HG03378 (cell line): ENCODE data around the gene ITGB1BP1.
A peak's percentile ranks its signal among the peaks of the same experiment; 100 is the strongest.

Source experiments
- ATAC-seq: cut with Tn5 transposase; IDR thresholded peaks from one replicate; pipeline ENCODE4 v1.9.1; 2021; ENCODE audit warnings: mild to moderate bottlenecking, moderate library complexity; ENCODE audit not compliant: unreplicated experiment

ITGB1BP1 gene

GRCh38 chr2:9428965-9429577 lies 5.7 kb upstream of the ITGB1BP1 start:
- ATAC-seq, result no peak

DNA sequence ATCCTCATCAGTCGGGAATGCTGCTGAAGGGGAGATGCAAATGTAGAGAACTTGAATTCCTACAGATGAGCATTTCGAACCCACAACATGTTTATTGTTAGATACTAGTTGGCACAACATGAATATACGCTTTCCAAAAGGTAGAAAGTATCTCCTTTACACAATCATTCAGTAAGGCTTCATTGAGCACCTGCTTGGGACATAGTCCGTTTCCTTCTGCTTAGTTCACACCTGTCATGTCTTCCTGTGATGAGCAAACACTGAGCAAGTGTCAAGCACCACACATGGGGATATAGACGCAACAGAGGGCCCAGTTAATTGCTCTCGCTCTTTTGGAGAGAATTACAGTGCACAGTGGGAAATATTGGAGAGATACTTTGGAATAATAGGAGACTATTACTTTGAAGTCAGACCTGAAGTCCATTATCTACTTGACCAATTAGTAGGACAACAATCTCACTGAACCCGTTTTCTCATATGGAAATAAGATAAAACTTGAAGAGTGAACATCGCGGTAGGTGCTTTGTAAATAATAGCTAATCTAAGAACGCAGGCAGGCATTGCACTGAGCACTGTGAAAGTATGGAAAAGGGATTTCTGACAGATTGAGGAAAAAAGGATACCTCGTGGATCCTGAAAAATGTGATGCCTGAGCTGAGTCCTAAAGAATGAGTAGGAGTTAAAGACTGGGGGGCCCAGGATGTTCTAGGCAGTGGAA lies 1.3 kb upstream of the ITGB1BP1 start:
- ATAC-seq, result no peak

DNA sequence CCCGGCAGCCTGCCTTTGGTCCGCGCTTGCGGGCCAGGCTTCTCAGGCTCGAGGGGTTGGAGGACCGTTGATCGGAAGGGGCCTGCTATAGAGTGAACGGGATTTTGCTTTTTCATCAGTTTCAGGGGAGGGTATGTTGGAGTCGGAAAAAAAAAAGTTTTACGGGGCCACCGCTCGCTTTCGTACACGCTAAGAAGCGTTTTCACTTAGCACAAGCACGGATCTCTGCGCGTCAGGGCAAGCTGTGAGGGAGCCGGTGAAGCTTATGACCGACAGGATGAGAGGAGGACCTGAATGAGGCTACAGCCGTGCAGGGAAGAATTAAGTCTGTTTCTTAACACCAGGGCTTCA lies 569 bp upstream of the ITGB1BP1 start:
- ATAC-seq, result peak; percentile 17

- ATAC-seq, result peak; percentile 27
These were observed 818 bp downstream of the ITGB1BP1 start for GRCh38 chr2:9422321-9423099.

DNA sequence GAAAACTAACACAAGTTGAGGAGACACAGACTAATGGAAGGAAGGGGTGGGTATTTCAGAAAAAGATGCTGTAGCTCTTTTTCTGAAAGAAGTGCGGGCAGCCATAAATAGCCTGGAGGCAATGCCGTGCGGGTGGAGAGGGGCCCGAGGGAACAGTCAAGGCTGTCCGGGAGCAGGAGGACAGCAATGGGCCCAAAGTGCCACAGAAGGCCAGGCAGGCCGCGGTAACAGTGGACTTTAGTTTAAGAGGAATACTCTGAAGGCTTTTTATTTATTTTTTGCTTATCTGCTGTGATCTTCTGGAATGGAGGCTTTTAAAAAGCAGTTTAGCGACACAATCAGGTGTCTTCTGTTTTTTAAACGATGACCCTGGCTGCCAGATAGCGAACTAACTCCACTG lies 2.8 kb downstream of the ITGB1BP1 start:
- no peak for ATAC-seq

DNA sequence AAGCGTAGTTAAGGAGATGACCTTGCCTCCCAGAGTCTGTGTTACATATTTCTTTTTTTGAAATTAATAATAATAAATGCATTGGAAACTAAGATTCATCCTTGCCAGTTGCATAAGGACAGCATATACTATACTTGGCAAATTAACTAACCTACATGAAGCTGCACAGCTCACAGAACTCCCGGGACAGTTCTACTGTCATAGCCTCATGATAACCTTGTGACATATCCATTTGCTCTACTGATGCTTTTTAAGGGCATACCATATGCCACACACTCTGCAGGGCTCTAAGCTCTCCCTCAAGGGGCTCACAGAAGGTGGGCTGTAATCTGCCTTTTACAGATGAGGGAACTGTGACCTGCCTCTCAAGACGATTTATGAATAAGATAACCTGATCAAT lies 3.8 kb downstream of the ITGB1BP1 start:
- ATAC-seq, result no peak

DNA sequence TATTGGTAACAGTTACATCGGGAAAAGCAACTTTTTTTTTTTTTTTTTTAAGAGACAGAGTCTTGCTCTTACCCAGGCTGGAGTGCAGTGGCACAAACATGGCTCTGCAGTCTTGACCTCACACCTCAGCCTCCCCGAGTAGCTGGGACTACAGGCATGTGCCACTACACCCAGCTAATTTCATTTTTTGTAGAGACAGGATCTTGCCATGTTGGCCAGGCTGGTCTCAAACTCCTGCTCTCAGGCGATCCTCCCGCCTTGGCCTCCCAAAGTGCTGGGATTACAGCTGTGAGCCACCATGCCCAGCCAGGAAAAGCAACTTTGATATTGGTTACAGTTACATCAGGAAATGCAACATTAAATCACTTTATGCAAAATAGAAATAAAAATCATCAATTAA lies 4.6 kb downstream of the ITGB1BP1 start:
- ATAC-seq, result no peak

GRCh38 chr2:9417725-9418124 lies 5.6 kb downstream of the ITGB1BP1 start:
- no peak for ATAC-seq

DNA sequence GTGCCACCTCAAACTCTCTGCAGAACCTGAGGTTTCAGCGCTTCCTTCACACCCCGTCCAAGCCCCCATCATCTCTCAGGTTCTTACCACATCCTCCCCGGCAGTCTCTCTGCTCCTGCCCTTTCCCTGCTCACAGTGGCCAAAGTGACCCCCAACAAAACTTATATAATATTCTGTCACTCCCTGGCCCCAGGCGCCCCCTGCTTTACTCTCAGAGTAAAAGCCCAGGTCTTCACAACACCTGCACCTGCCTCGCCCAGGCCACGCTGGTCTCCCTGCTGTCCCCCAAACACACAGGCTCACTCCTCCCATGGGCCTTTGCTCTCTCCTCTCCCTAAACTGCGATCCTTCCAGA lies 6.4 kb downstream of the ITGB1BP1 start:
- no peak for ATAC-seq

DNA sequence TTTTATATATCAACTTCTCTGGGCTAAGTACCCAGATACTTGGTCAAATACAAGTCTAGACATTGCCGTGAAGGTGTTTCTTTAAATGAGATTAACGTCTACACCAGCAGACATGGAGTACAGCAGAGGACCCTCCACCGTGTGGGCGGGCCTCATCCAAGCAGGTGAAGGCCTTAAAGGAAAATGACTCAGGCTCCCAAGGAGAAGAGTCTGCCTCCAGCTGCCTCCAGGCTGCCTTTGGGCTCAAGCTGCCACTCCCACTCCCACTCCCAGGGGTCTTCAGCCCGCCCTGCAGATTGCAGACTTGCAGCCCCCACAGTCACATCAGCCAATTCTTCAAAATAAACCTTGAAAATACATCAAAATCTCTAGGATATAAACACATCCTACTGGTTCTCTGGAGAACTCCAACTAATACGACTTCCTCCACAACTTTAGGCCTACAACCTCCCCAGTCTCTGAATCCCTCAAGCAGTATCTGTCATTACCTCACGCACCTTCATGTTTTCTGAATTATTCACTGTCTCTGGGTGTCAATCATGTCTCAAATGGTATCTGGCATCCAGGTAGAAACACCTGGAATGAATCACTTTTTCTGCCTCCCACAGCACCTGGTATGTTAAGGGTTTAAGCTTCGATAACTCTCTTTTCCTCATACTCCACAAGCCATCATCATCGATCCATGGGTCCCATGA lies 6.9 kb downstream of the ITGB1BP1 start:
- ATAC-seq, result no peak

- no peak for ATAC-seq
These were observed 7.7 kb downstream of the ITGB1BP1 start for GRCh38 chr2:9415516-9416169.

GRCh38 chr2:9412781-9413180 lies 10.5 kb downstream of the ITGB1BP1 start:
- ATAC-seq, result no peak

DNA sequence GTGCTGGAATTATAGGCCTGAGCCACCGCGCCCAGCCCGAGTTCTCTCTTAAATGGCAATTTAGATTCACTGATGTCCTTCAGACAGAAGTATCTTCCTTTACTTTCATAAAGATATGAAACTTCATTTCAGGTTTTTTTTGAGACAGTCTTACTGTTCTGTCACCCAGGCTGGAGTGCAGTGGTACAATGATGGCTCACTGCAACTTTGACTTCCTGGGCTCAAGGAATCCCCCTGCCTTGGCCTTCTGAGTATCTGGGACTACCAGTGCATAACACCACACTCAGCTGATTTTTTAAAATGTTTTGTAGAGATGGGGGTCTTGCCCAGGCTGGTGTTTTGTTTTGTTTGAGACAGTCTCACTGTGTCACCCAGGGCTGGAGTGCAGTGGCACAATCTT lies 13.2 kb downstream of the ITGB1BP1 start:
- no peak for ATAC-seq

DNA sequence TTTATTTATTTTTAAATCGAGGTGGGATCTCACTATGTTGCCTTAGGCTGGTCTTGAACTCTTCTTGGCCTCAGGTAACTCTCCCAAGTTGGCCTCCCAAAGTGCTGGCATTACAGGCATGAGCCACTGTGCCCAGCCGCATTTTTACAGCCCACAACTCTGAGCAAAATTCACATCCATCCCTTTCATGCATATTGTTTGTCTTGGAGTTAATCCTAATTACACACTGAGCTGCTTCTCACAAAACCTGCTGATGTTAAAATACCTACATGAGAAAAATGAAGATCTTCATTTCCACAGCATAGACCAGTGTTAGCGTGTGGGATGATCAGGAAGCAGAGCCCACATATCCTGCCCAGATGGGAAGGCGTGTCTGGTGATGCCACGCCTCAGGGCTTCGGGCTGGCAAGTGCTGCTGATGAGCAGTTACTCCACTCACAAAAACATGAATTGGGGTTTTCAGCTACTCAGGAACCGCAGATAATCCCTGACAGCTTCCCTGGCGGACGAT lies 14.6 kb downstream of the ITGB1BP1 start:
- ATAC-seq, result no peak

DNA sequence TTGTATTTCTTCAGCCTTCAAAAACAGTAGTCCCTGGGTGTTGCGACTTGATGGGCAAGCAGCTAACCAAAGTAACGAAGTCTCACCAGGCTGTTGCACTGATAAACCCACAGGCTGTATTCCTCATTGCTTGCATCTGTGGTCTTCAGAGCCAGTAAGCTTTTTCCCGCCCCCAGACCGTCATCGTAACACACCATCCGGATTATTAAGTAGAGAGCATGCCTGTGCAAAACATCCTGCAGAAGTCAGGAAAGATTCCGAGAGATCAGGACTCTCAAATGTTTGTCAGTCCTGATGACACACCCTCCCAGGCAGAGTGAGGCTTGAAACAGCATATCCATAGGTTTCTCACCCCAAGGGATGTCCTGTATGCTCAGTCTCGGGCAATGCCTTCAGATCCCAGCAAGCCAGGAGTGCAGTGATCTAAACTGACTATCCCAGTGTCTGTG lies 15.9 kb downstream of the ITGB1BP1 start:
- no peak for ATAC-seq

DNA sequence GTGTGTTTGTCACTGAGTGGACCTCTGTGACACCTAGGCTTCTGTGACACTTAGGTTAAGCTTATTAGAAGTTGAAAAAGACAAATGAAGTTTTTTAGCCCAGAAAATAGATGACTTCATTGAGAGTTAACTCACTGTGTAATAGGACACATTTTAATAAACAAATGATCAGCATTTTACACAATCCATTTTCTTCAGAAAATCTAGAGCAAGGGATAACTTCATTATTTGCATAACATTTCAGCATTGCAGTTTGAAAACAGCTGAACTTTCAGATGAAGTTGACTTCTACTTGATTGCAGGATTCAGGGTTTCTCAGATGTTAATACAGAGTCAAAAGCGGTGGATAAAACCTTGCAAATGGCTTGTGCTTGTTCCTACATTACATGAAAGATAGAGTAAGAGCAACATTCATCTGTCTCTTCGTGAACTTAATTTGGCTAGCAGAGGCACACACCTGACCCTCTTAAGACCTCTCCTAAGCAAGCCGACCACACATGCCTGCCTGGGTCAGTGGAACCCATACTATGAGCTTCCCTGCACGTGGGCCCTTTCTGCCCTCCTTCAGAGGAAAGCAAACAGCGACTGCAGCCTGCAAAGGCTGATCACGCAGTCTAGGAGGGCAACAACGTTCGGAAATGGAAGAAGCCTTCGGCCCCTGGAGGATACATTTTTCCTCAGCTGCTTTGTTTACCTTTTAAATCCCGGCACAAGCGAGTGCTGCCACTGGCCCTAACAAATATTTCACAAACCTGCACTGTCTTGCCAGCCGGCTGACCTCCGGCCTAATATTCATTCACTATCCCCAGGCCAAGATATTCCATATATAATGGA lies 16.6 kb downstream of the ITGB1BP1 start:
- no peak for ATAC-seq

DNA sequence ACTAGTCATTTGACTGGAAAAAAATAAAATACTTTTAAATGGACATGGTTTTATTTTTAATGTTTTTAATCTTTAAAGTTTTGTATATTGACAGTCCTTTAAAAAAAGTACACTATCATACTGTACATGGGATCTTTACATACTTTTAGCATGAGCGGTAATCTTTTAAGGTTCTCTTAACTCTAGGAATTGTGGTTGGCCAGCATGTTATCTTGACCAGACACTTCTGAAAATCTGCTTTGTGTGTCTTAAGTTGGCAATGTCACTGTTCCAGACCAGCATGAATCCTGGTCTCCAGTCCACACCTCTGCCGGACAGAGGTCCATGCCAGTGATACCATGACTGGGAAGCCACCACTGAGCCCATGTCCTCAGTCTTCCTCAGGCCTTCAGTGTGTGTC lies 17.7 kb downstream of the ITGB1BP1 start:
- ATAC-seq, result no peak

DNA sequence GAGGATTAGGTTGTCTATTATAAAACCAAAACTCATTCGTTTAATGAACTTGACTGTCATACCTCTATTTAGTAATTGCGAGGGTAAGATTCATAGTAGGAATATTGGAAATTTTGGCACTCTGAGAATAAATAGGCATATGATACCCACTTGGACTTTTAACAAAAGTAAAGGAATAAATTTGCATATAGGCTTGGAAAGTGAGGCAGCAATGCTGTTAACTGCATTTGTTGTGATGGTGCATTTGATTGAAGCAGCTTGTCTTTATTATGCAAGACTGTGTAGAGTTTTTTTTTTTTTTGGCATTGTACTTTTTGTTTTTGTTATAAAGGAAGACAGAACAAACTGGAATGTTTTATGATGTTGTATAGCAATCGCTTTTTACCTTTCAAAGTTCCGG lies 18.9 kb downstream of the ITGB1BP1 start:
- ATAC-seq, result no peak

DNA sequence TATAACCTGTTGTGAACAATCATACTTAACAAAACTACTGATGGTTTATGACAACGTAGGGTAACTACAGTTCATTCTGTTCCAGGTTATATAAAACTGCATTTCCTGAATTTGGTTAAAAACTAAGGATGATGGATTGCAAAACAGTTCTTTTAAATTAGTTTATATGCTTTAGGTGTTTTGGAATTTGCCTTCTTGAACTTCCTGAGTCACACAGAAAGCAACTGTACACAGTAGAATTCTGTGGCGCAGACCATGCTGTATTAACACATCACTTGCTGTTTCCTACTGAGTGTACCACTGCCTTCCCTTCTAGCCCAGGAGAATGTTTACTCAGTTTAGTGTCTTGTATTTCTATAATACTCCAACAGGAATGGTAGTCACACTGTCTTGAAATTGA lies 19.4 kb downstream of the ITGB1BP1 start:
- ATAC-seq, result no peak
